ENCODE data around the gene CYBA.
A peak's percentile ranks its signal among the peaks of the same experiment; 100 is the strongest.

Gene CYBA

DNA sequence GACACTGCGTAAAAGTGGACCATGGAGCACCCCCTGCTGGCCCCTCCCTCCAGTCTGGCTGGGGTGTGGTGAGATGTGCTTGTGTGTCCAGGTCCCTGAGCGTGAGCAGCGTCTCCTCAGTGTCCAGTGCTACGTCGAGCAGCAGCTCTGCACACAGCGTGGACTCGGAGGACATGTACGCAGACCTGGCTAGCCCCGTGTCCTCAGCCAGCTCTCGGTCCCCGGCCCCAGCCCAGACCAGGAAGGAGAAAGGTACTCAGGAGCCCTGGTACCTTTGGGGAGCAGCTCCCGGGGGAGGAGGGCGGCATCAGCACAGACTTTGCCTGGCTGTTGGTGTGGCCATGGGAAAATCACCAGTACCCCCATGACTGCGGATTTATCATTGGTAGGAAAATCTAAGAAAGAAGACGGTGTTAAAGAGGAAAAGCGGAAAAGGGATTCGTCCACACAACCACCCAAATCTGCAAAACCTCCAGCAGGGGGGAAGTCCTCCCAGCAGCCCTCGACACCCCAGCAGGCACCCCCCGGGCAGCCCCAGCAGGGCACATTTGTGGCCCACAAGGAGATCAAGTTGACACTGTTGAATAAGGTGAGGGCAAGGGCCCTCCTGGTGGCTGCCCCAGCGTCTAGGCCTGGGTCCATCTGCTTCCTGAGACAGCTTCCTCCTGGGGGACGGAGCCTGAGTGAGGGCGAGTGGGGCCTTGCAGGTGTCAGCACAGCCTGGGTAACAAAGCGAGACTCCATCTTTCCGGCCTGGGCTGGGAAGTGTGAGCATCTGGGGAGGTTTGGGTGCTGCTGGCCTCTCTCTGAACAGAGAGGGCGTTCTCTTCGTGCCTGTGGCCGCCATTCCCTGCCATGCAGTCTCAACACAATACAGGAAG is 23.1 kb downstream of the CYBA start:
- DNase-seq = no peak

DNA sequence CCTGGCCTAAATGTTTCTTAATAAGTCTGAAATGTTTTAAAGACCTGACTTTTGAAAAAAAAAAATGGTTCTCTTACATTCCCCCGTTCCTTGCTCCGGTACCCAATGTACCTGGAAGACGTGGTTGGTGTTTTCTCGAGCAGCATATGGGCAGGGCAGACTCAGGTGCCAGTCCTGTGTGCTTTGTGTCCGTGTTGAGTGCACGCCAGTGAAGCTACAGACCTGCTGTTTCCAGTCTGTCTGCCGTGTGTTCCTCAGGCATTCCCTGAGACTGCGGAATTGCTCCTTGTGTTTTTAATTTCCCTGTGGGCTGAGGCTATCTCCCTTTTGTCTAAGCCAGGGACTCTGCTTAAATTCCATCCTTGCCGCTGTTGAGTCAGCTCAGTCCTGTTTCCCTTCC is 24.2 kb downstream of the CYBA start:
- no peak for DNase-seq

DNA sequence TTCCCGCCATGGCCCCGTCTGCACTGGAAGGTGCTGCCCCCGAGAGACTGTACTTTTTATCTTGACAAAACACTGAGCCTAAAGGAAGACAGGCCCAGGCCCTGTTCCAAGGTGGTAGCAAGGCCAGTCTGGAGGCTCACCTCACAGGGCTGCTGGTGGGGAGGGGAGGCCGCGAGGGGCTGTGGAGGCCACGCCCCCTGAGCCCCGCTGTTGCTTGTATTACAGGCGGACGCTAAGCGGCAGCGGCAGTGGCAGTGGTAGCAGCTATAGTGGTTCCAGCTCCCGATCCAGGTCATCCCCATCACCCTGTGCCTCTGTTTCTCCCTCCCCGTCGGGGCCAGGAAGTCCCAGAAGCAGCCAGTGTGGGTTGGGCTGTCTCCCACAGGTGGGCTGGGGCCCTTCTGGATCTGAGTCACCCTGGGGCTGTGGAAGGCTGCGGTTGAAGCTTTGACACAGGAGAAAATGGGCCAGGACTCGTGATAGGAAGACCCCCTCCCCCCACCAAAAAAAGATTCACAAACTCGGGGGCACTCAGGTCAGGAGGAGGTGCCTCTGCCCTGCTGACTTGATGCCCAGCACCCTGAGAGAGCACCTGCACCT is 25.8 kb downstream of the CYBA start:
- no peak for DNase-seq

DNA sequence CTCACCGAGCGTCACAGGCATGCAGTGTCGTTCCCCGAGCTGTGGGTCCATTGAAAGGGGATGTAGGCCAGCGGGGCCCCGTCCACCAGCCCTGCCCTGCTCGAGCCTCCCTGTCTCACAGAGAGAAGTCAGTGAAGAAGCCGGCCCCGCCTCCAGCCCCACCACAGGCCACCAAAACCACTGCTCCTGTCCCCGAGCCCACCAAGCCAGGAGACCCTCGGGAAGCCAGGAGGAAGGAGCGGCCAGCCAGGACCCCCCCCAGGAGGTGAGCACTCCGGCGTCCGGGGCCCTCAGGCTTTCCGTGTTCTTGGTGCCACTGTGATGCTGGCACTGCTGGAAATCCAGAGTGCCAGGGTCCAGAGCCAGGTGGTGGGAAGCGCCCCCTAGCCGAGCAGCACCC is 26.4 kb downstream of the CYBA start:
- no peak for DNase-seq

DNA sequence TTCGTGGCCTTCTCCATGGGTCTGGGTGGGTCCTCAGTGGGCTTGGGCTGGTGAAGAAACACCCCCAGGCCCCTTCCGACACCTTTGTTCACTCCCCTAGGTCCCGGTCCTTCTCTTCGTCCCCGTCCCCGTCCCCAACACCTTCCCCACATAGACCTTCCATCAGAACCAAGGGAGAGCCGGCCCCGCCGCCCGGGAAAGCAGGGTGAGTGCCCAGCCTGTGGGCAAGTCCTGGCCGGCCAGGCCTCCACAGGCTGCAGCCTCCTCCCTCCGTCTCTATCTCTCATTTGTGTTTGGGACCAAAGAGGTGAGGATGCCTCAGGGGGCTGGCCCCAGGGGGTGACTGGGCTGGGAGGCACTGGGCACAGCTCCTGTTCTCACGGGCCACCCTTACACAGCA is 27.0 kb downstream of the CYBA start:
- no peak for DNase-seq

DNA sequence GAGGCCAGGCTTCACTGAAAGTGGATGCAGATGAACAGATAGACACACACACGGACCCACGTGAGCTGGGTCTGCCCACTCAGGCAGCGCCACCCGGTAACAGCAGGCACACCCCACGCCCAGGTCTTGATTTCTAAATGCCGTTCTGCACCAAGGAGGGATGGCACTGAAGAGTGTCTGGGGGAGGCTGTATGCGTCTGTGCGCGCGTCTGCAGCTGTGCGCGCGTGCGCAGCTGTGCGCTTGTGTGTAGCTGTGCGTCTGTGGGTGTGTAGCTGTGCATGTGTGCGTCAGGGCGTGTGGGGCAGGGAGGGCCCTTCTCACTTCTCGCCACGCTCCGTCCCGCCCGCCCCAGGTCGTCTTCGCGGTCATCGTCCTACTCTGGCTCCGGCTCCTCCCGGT is 28.0 kb downstream of the CYBA start:
- DNase-seq = no peak

DNA sequence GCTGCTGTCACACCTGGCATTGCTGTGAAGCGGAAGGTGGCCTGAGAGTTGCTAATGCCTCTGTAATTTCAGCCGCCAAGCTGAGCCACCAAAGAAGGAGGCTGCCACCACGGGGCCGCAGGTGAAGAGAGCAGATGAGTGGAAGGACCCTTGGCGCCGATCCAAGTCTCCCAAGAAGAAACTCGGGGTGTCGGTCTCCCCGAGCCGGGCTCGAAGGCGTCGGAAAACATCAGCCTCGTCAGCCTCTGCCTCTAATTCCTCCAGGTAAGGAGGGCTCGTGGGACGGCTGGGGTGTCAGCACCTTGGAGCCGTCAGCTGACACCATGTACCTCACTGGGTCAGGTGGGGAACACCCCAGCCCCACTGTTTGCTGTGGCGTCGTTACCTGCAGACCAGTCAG is 28.7 kb downstream of the CYBA start:
- DNase-seq = no peak

DNA sequence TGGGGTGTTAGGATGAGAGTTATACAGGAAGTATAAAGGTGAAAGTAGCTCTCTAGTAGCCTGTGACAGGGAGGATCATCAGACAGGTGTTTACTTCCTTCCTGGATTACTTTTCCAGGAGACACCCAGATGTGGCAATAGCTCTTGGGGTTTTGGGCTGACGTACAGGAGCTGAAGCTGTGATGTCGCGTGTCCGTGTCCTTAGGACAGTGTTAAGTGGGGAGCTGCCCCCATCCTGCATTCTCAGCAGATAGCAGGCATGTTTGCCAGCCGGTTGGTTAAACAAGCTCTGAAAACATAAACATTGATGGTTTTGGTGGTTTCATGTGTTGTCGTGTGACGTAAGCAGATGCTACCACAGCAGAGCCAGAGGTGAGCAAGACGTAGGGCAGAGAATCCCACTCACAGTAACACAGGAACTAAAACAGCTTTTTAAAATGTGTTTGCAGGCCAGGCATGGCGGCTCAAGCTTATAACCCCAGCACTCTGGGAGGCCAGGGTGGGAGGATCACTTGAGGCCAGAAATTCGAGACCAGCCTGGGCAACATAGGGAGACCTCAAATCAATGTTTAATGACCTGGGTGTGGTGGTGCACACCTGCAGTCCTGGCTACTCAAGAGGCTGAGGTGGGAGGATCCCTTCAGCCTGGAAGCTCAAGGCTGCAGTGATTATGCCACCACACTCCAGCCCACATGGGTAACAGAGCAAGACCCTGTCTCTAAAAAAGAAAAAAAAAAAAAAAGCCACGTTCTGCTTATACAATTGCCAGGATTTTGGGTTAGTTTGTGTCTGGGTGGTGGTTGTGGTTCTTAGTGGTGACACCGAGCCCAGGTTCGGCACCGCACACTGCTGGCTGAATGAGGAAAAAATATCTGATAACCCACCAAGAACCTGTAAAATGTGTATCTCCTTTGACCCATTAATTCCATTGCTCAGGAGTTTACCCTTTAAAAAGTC is 30.7 kb downstream of the CYBA start:
- DNase-seq = no peak

DNA sequence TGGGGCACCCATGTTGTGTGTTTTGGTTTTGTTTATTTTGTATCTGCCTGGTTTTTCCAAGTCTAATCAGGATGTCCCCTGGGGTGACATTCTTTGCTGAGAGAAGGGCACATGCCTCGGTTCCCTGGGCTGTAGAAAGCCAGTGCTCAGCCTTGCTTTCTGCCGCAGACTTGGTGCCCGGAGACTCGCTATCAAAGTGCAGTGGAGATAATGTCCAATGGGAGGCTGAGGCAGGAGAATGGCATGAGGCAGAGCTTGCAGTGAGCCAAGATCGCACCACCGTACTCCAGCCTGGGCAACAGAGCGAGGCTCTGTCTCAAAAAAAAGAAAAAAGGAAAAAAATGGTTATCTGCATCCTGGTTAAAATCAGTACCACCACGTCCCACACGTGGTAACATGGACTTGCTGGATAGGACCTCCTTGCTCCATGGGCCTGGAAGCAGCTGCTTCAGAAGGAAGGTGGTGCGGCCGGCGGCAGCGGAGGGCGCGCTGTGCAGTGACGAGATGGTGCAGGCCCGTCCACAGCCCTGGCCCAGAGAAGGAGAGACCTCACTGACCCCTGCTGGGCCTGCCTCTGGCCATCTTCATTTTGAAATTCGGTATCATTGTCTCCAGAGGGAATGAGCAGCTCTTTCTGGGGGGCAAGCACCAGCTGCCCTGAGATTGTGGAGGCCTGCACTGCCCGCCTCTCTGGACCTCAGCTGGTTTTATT is 31.7 kb downstream of the CYBA start:
- DNase-seq = no peak

DNA sequence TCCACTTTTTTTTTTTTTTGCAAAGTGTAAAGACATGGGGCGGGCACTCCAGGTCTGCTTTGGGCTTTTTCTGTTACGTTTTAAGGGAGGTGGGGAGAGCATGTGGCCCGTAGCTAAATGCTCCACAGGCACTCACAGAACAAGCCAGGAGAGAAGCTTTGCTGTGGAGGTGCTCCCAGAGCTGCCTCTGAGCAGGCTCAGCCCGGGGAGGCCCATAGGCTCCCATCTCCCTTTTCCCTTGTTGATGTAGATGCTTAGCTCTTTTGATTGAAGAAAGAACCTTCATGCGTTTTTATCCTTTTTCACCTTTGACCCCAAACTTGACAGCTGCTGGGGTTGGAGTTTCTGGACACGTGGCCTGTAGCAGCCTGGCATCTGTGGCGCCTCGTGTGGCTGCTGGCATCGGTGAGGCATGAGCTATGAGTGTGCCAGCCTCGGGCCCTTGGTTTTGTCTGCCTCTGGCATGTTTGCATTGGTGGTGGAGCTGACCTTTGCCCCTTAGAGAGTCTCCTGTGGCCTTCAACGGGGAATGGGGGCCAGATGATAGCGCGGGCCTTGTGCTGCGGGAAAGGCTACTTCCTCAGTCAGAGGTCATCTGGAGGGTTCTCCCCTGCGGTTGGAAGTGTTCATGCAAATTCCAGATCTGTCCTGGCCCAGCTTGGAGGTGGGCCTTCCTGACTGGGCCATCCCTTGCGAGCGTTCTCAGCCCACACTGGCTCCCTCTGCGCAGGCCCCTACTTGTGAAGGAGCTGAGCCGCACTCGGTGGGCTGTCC is 32.5 kb downstream of the CYBA start:
- DNase-seq = no peak

DNA sequence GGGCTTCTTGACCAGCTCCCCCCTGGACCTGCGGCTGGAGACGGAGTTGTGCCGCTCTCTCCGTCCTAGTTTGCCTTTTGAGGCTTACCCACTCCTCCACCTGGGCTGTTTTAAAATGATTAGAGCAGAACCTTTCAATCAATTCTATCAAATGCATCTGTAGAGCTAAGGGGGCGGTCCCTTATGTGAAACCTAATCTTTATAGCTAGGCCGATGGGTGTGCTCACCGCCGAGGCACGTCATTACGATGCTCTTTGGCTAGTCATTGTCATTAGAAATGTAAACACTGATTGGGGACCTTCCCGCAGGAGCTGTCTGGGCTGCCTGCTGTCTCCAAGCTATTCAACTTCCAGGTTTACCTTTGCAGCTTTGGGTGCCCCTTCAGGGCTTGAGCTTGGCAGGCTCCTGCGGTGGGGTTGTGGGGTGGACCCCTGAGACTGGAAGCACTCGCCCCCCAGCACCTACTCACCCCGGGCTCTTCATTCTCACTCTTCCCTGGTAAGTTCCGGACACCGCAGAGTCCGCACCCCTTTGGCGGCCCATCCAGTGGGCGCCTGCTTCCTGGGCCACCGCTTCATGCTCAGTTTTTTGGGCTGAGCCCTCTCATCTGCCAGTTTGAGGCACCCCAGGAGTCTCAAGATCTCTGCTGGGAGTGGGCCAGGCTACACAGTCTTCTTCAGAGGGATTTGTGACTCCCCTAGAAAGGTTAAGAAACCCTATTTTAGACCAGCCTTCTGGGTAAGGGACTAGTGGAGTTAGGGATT is 33.4 kb downstream of the CYBA start:
- no peak for DNase-seq

DNA sequence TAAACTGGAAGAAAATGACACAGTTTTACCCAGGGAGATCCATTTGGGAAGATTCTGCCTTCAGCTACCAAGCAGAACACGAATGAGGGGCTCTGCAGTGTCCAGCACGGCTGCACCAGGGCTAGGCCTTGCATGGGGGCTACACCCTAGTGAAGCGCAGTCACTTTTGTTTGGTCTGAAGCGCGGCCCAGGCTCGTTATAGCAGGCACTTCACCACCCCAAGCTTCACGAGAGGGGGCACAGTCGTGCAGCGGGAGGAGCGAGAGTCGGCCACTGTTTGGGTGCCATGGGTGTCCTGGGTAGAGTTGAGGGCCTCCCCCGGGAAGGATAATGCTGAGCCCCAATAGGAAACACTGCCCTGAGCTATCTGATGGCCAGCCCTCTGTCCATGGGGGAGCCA is 34.1 kb downstream of the CYBA start:
- no peak for DNase-seq

DNA sequence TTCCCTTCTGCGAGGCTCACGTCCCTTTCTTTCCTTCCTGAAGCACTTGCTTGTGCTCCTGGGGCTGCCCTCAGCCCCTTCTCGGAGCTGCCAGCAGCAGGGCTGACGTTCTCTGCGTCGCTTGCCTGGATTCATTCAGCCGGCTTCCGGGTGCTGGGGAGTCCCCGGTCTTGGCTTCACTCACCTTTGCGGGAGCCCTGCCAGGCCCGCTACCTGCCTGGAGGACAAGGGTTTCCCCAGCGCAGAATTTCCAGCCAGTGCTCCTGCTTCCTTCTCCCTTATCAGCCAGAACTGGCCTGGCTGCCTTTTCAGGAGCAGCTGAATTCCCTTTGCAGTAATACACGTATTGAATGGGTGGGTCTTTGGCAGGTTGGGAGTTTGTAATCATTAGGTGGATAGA is 34.5 kb downstream of the CYBA start:
- DNase-seq = no peak

DNA sequence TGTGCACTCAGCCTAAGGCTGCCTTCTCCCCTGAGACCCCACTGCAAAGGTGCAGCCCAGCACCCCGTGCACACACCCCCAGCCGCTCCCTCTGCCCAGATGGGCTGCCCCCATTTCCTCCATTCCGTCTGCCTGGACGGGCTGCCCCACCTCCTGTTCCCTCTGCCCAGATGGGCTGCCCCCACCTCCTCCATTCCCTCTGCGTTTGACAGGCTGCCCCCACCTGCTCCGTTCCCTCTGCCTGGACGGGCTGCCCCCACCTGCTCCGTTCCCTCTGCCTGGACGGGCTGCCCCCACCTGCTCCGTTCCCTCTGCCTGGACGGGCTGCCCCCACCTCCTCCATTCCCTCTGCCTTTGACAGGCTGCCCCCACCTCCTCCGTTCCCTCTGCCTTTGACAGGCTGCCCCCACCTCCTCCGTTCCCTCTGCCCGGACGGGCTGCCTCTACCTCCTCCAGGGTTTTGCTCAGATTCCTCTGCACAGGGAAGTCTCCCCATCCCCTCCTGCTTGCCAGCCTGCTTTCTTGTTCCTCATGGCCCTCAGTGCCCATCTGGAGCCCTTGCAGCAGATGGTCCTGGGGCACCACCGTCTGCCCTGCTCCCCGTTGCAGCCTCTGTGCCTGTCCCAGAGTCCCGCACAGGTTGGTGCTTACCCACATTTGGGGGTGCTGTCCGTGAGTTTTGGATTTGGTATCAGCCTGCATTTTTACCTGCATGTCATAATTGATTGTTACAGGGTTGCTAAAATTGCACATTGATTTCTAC is 35.9 kb downstream of the CYBA start:
- DNase-seq = no peak

DNA sequence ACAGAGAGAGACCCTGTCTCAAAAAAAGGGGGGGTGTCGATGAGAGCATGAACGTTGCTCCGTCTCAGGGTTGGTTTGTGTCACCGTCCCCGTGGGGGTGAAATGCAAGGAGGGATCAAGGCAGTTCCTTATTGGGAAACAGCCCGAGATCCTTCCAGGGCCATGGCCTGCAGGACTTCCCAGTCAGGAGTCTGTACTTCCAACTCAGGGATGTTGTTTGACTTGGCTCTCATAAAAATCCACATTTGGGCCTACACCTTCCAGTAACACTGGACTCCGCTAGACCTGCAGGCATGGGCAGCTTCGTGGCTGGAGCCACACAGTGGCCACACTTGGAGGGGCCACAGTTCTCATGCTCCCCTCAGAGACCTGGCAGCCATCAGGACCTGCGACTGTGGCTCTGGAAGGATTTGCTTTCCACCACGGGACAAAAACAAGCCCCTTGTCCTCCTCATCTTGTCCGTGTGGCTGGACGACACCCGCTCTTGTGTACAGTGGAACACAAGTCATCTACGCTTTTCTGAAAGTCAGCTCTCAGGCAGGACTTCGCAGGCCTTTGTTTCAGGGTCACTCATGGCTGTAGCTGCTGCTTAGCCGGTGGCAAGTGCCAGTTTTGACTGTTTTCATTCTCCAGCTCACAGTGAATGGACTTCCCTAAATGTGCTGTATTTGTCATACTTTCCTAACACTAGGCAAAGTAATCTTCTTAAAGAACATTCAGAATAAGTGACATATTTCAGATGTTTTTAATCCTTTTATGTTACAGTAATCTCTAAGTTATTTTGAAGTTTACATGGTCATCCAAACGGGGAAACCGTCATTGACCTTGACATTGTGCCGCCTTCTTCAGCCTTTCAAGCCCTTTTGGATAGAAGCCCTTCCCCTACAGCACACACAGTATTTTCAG is 36.7 kb downstream of the CYBA start:
- no peak for DNase-seq

DNA sequence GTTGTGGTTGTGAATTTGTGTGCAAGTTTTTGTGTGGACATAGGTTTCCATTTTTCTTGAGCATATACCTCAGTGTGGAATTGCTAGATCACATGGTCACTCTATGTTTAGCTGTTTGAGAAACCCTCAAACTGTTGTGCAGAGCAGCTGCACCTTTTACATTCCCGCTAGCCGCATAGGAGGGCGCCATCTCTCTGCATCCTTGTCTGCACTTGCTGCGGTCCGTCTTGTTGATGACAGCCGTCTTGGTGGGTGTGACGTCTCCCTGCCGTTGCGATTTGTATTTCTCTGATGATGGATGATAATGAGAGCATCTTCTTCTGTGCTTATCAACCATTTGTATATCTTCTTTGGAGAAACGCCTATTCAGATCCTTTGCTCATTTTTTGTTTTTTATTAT is 37.6 kb downstream of the CYBA start:
- DNase-seq = no peak

DNA sequence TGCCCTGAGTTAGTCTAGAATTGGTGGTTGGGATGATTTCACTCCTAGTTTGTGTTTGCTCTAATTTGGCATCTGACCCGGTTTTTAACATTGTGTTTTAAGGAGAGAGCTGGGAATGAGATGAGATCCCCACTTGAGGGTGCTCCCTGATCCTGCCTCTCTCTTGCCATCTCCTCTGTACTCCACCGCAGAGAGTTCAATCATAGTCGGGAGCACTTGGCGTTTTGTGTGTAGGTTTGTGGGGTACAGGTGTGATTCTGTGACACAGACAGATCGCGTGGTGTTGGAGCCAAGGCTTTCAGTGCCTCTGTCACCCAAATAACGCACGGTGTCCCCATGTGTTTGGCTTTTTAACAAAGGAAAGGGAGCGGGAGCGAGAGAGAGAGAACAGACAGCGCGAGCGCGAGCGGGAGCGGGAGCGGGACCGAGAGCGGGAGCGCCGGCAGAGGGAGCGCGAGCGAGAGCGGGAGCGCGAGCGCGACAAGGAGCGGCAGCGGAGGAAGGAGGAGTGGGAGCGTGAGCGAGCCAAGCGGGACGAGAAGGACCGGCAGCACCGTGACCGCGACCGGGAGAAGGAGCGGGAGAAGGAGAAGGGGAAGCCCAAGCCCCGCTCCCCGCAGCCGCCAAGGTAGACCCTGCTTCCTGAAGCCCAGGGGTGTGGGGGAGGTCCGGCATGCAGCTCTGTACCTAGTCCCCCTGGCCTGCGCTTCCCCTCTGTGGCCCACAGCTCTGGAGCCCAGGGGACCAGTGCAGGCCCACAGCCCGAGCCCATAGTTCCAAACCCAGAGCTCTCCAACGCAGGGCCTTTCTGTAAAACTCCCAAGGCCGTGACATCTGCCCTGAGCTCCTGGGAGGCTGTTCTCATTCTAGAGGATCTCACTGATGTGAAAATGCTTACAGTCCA is 39.7 kb downstream of the CYBA start:
- DNase-seq = peak; percentile 88

DNA sequence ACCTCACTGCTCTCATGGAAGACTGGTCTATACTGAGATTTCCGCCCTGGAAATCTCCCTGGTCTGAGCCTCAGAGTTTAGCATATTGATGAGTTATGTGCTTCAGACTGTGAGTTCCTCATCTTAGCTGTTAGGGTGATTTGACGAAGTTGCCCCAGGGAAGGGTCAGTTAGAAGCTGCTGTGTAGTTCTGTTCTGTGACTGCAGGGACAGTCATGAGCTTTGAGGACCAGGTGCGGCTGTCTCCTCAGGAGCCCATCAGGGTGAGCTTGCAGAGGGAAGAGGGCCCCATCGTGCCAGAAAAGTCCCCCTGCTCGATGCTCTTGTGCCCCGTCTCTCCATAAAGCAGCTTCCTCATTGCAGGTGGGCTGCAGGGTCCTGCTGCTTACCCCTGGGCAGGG is 40.8 kb downstream of the CYBA start:
- peak; percentile 11 for DNase-seq

Measured in eye (tissue), 1 donor.